Stomach smooth muscle (tissue), 2 donors: ENCODE data around the gene SEC63.
"Not testable (repeated sequence)": the region's sequence is repeated elsewhere in the genome, so short reads cannot be mapped to it uniquely, and the experiment has no call there.

Experiments
- H3K27ac ChIP-seq: one replicate; pipeline ENCODE4 v1.7.0; 2013; ENCODE audit warnings: mild to moderate bottlenecking, low read length, inconsistent platforms
- H3K27me3 ChIP-seq, 2 donors: one replicate each; pipeline ENCODE4 v1.7.0; 2013; ENCODE audit warnings: low read length in 2 of 2; ENCODE audit not compliant: insufficient read depth in 2 of 2, control insufficient read depth in 1 of 2
- H3K36me3 ChIP-seq, 2 donors: one replicate each; pipeline ENCODE4 v1.7.0; 2013; ENCODE audit warnings: low read length in 2 of 2; ENCODE audit not compliant: control insufficient read depth in 2 of 2, insufficient read depth in 2 of 2
- H3K4me1 ChIP-seq: one replicate; pipeline ENCODE4 v1.7.0; 2013; ENCODE audit warnings: low read length; ENCODE audit not compliant: control insufficient read depth, insufficient read depth
- H3K4me3 ChIP-seq, 2 donors: one replicate each; pipeline ENCODE4 v1.7.0; 2013; ENCODE audit warnings: low read length in 2 of 2
- H3K9ac ChIP-seq, 2 donors: one replicate each; pipeline ENCODE4 v1.7.0; 2013; ENCODE audit warnings: low read length in 2 of 2, mild to moderate bottlenecking in 1 of 2
- H3K9me3 ChIP-seq, 2 donors: one replicate each; pipeline ENCODE4 v1.7.0; 2013; ENCODE audit warnings: low read length in 2 of 2; ENCODE audit not compliant: control insufficient read depth in 2 of 2
- donor health status: healthy.
- donor health status: Pancreatic carcinoma.

Gene SEC63

DNA sequence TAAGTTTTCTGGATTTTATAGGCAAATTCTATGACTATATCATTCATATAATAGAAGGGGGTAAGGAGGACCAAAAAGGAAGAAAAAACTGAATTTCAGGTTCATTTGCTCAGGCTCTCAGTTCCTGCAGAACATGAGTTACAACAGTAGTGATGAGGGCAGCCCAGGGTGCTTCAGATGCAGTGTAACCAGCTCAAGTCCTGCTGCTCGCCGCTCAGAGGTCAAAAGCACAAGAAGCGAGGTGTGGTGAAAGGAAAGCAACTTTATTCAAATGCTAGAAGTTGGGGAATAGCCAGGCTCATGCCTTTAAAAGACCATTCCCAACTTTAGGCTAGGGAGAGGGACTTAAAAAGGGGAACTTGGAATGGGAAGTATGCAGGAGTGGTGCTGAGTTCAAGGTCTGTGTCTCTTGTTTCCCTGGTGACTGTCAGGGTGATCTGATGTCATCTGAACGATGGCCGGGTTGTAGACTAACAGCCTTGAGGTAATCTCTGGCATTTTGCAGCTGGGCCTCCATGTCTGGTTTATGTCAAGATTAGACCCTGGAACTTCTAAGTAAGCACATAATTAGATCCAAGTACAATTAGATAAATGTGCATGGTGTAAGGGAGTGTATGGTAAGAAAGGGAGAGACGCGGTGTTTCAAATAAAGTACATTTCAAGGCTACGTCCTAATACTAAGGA lies 14.5 kb upstream of the SEC63 start:
- Histone ChIP-seq H3K27me3 (no peaks in the 10 kb centered on the region), H3K9ac (no peak overlapping the region), H3K36me3 (no peaks in the 10 kb centered on the region), H3K27ac (no peak overlapping the region), H3K9me3 (no peaks in the 10 kb centered on the region), H3K4me1 (peaks cover 4% of the 10 kb centered on the region), H3K4me3 (no peak overlapping the region)

- Histone ChIP-seq H3K4me1 (peaks cover 4% of the 10 kb centered on the region), H3K27ac (no peak overlapping the region), H3K27me3 (no peaks in the 10 kb centered on the region), H3K4me3 (no peak overlapping the region), H3K36me3 (no peaks in the 10 kb centered on the region), H3K9me3 (no peaks in the 10 kb centered on the region), H3K9ac (no peak overlapping the region)
Observed at GRCh38 chr6:107971181-107971580, 13.2 kb upstream of the SEC63 start.

DNA sequence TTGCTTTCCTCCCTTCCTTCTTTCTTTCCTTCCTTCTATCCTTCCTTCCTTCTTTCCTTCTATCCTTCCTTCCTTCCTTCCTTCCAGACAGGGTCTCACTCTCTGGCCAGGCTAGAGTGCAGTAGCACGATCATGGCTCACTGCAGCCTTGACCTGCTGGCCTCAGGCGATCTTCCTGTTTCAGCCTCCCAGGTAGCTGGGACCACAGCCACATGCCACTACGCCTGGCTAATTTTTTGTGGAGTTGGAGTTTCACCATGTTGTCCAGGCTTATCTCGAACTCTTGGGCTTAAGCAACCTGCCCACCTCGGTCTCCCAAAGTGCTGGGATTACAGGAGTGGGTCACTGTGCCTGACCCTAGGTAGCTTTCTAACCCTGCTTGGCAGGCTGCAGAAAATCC lies 12.2 kb upstream of the SEC63 start:
- Histone ChIP-seq H3K9ac (no peak overlapping the region), H3K27me3 (no peaks in the 10 kb centered on the region), H3K9me3 (no peaks in the 10 kb centered on the region), H3K4me1 (peaks cover 4% of the 10 kb centered on the region), H3K36me3 (no peaks in the 10 kb centered on the region), H3K4me3 (no peak overlapping the region), H3K27ac (no peak overlapping the region)

- Histone ChIP-seq H3K36me3 (no peaks in the 10 kb centered on the region), H3K9me3 (no peaks in the 10 kb centered on the region), H3K4me1 (peaks cover 8% of the 10 kb centered on the region), H3K27ac (no peak overlapping the region), H3K27me3 (no peaks in the 10 kb centered on the region), H3K4me3 (no peak overlapping the region), H3K9ac (no peak overlapping the region)
Observed at GRCh38 chr6:107968081-107968480, 10.1 kb upstream of the SEC63 start.

- peaks cover 4% of the 10 kb centered on the region for H3K4me1 ChIP-seq
- no peaks in the 10 kb centered on the region for H3K36me3 ChIP-seq
- no peak overlapping the region for H3K27ac ChIP-seq
- H3K9me3 ChIP-seq: no peaks in the 10 kb centered on the region
- H3K4me3 ChIP-seq: no peak overlapping the region
- no peak overlapping the region for H3K9ac ChIP-seq
- H3K27me3 ChIP-seq: no peaks in the 10 kb centered on the region
Observed at GRCh38 chr6:107965746-107966145, 7.7 kb upstream of the SEC63 start.

DNA sequence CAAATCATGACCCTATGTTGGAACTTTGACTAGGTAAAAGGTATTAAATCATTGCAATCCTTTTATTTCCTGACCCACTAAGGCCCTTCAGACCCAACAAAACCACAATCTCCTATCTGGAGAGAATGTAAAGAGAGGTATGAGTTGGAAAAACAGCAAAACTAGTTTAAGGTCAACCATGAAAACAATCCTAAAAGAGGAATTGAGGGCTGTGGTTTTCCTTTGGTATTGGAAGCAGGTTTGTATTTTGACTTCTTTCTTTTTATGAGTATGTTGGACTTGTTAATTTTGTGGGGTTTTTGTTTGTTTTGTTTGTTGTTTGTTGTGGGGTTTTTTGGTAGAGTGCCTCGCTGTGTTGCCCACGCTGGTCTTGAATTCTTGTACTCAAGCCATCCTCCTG lies 4.7 kb upstream of the SEC63 start:
- H3K9me3 ChIP-seq: no peaks in the 10 kb centered on the region
- H3K36me3 ChIP-seq: no peaks in the 10 kb centered on the region
- no peaks in the 10 kb centered on the region for H3K27me3 ChIP-seq
- H3K4me1 ChIP-seq: peaks cover 9% of the 10 kb centered on the region
- no peak overlapping the region for H3K27ac ChIP-seq
- H3K9ac ChIP-seq: no peak overlapping the region
- H3K4me3 ChIP-seq: no peak overlapping the region

DNA sequence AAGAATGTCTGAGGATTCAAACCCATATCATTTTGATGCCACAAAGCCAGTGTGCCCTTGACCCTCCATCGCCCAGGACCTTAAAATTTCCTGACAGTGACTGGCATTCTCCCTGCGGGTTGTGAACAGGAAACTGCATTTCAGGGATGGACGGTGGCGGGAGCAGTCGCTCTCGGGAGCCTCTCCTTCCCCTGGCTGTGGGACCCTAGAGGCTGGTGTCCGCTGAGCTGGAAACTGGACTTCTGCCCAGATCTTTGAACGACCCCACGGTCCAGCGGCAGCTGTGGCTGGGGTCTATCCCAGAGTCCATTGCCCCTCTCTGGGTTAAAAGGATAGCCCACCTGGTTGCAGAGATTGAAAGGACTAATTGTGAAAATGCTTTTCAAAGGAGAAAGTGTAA lies 1.4 kb upstream of the SEC63 start:
- peaks cover 12% of the 10 kb centered on the region for H3K4me1 ChIP-seq
- H3K9me3 ChIP-seq: no peaks in the 10 kb centered on the region
- no peak overlapping the region for H3K4me3 ChIP-seq
- no peaks in the 10 kb centered on the region for H3K36me3 ChIP-seq
- no peak overlapping the region for H3K27ac ChIP-seq
- H3K27me3 ChIP-seq: no peaks in the 10 kb centered on the region
- no peak overlapping the region for H3K9ac ChIP-seq

GRCh38 chr6:107958689-107959362 lies 818 bp upstream of the SEC63 start:
- H3K27me3 ChIP-seq, H3K27ac ChIP-seq, H3K9me3 ChIP-seq, H3K36me3 ChIP-seq: not testable (repeated sequence)
- H3K4me1 ChIP-seq: peaks cover 12% of the 10 kb centered on the region
- H3K4me3 ChIP-seq: peak overlapping the region; percentile 74 to 76
- peak overlapping the region in 1 of 2 donors; percentile 34 for H3K9ac ChIP-seq

DNA sequence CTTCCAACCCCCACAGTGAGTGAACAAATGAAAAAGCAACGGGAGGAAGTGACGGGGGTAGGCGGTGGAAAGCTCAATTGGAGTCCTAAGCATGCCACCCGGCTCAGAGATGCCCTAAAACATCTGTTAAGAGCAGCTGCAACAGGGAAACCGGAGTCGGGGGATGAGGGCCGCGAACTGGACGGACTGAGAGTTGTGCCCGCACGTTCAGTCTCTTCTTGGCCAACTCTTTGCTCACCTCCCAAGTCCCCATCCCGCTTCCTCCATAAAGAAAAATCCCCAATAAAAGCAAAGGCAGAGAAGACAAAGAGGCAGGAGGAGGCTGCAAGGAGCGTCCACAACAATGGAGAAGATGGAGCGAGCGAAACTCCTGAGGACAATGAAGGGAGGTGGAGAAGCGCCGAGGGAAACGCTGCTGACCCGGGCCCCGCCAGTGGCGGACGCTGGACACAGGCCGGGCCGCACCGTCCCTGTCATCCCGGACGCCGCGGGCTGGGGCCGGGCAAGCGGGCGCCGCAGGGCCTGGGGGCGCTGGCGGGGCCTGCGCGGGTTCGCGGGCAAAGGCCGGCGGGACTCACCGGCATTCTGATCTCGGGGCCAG lies 600 bp downstream of the SEC63 start:
- H3K27me3 ChIP-seq: no peaks in the 10 kb centered on the region
- H3K4me1 ChIP-seq: peaks cover 12% of the 10 kb centered on the region
- no peaks in the 10 kb centered on the region for H3K36me3 ChIP-seq
- H3K27ac ChIP-seq: peak overlapping the region; percentile 77
- H3K9me3 ChIP-seq: no peaks in the 10 kb centered on the region
- peak overlapping the region; percentile 94 to 97 for H3K4me3 ChIP-seq
- peak overlapping the region; percentile 89 to 91 for H3K9ac ChIP-seq

- Histone ChIP-seq H3K36me3 (no peaks in the 10 kb centered on the region), H3K4me3 (peak overlapping the region; percentile 94 to 97), H3K9me3 (no peaks in the 10 kb centered on the region), H3K27me3 (no peaks in the 10 kb centered on the region), H3K4me1 (peaks cover 12% of the 10 kb centered on the region), H3K9ac (peak overlapping the region; percentile 89 to 91), H3K27ac (peak overlapping the region; percentile 77)
Observed at GRCh38 chr6:107956586-107957307, 1.3 kb downstream of the SEC63 start.
